HG03439 (cell line): ENCODE measurements around the gene ZFP36L1.
A peak's percentile ranks its signal among the peaks of the same experiment; 100 is the strongest.

Source experiments
- ATAC-seq: cut with Tn5 transposase; IDR thresholded peaks from one replicate; pipeline ENCODE4 v1.9.1; 2021; ENCODE audit warnings: mild to moderate bottlenecking, moderate library complexity; ENCODE audit not compliant: unreplicated experiment

Gene ZFP36L1

DNA sequence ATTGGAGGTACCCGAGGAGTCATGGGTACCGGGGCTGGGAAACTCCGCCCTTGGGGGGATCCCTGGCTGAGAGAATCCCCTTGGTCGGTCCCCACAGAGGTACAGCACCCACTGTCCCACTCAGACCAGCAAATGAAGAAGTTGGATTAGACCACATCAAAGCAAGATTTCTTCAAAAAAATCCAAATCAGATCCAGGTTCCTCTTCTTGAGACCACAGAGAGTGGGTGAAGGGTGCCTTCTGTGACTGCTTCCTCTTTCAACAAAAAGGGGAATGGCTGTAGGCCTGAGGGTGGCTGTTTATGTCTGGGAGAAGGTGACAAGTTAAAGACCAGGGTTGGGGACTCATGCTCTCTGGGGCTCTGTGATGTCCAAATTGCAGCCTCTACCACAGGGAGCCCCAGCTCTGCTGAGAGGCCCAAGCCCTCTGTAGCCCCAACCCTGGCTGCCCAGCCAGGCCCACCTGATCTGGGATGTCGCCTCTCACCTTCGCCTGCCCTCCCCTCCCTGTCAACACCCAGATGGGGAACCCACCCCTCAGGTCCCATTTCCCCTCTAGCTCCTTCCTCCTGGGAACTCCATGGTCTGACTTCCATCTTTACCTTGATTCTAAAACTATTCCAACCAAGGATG is 50.9 kb downstream of the ZFP36L1 start:
- peak; percentile 69 for ATAC-seq

DNA sequence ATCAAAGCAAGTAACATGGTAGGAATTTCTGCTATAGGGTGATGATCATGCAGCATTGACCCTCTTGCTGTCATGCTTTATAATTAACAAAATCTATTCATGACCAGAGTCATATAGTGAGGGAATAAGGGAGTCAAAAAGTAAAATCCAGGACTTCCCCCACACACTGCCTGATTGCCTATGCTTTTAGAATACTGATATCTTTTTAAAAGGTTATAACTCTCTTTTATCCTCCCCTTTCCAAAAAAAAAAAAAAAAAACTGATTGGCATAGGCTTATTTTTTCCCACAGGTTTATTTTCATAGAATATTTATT is 51.4 kb downstream of the ZFP36L1 start:
- ATAC-seq: no peak

DNA sequence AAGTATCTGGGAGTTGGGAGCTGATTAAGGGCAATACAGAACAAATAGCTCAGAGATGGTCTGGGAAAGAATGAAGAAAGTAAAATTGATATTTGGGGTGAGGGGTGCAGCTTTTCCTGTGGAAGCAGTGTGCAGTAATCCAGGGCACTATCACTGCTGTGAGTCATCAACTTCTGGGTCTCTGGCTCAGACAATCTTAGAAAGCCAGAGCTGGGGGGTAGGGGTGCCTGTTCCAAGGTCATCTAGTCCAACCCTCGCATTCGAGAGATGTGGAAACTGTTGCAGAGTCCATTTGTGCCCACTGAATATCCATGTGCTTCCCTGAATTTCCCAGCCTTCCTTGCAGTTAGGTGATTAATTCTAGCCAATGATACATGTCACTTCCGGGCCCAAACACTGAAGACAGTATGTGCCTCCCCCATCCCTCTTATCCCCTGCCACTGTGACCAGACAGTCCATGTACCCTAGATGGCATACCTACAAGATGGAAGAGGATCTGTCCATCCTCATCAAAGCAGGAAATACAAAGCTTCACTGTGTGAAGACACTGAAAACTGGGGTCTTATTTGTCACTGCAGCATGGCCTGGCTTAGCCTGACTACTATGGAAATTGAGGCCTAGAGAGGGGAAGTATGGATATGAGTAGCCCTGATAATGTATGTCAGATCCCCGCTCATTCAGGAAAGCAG is 51.9 kb downstream of the ZFP36L1 start:
- no peak for ATAC-seq

DNA sequence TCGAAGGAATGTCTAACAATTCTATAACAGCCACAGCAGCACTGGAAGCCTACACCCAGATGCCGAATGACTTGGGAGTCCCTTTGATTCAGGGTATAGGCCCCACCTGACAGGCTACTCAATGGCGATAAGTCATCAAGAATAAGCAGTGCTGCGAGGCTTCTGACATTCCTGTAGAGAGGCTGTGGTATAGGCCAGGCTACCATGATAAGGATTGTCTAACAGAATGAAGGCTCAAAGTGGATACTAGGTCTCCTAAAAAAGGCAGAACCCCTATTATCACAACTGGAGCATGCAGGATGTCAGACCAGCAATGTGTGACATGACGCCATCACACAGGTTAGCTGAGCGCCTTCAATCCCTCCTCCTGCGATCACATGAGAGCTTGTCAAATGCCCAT is 53.2 kb downstream of the ZFP36L1 start:
- ATAC-seq: no peak

DNA sequence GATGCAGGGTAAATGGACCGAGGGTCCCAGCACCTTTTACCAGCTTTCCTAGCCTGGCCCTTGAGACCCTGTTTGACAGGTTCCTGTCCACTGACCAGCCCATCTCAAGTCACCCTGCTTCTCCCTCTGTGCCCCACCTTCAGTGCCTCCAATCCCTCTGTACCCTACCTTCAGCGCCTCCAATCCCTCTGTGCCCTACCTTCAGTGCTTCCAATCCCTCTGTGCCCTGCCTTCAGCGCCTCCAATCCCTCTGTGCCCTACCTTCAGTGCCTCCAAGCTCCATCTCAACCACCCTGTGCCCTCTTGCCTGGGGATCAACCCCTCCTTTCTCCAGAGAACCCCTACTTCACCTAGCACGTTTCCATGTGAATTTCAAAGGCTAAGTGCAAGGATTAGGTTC is 54.3 kb downstream of the ZFP36L1 start:
- no peak for ATAC-seq
